HG03520 (cell line): ENCODE data around the gene UMPS.
"Not testable (repeated sequence)": the region's sequence is repeated elsewhere in the genome, so short reads cannot be mapped to it uniquely, and the experiment has no call there.

Experiments
- ATAC-seq: cut with Tn5 transposase; IDR thresholded peaks from one replicate; pipeline ENCODE4 v1.9.1; 2021; ENCODE audit warnings: mild to moderate bottlenecking, moderate library complexity; ENCODE audit not compliant: unreplicated experiment

UMPS gene

GRCh38 chr3:124707223-124707622 lies 23.0 kb upstream of the UMPS start:
- ATAC-seq = not testable (repeated sequence)

DNA sequence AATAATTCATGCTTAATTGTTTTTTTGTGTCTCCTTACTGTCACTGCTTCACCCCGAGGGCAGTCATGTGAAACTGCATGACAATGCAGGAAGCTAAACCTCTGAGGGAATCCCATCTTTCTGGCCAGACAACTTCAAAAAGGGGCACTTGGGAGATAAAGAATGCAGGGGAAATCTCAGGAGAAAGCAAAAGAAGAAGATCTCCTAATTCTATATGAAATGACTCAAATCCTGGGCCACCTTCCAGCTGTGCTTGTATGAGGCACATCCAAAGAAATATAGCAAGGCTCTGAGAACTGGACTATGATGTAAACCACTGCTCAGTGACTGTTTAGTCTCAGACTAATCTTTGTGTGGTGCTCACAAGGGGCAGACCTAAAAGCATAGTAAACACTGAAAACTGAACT lies 22.6 kb upstream of the UMPS start:
- ATAC-seq = no peak

- no peak for ATAC-seq
These were observed 15.9 kb upstream of the UMPS start for GRCh38 chr3:124714223-124714853.

DNA sequence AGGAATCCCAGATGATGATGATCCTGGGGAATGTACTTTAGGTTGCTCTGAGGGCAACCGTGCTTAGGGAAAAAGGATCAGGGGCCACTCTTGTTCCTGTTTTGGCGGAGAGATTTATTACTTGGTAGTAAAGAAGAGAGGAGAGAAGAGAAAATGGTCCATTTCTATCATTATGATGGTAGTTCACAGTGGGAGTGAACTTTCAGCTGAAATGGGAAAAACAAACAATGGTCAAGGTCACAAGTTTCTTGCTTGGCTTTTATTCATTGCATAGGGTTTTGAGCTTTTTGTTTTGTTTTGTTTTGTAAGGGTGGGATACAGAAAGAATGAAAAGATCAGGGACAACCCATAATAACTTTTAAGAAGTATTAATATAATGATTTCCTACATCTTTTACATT lies 7.7 kb upstream of the UMPS start:
- no peak for ATAC-seq

- ATAC-seq = no peak
These were observed 667 bp downstream of the UMPS start for GRCh38 chr3:124730941-124731297.

DNA sequence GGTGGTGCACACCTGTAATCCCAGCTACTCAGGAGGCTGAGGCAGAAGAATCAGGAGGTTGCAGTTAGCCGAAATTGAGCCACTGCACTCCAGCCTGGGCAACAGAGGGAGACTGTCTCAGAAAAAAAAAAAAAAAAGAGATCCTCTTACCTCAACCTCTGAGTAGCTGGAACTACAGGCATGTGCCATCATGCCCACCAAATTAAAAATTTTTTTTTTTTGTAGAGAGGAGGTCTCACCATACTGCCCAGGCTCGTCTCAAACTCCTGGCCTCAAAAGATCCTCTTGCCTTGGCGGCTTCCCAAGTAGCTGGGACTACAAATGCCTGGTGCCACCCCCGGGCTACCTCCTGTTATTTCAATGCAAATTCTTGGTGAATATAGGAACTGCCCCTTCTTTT lies 1.5 kb downstream of the UMPS start:
- no peak for ATAC-seq

DNA sequence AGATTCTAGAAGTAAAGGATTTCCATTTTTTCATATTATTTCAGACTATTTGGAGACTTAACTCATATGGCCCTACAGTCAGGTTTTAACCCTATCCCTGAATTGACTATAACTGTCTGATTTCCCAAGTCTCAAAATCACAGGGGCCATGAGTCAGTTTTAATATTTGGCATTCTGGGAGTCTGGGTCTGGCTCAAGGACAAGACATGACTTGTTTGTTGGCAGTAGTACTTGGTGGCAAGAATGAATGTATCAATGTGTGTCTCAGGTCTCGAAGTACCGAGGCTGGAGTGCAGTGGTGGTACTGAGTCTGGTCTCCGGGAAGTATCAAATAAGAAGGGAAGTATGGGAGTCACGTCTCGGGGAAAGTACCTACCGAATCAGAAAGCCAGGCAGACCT lies 10.8 kb downstream of the UMPS start:
- no peak for ATAC-seq

DNA sequence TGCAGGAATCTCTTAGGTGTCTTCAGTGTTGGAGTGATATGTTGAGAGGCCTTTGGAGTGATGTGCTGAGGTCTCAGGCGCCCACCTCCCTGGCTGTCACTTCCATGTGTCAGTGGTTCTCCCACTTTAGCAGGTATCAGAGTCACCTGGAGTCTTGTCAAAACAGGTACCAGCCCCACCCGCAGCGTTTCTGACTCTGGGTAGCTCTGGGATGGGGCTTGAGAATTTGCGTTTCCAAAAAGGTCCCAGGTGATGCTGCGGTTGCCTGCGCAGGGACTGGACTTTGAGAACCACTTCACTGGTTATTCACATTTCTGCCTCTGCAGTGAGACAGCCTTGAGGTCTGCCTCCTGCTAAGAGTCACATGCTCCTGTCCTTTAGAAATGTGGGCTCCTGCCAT lies 15.5 kb downstream of the UMPS start:
- ATAC-seq = no peak

GRCh38 chr3:124747111-124747981 lies 17.1 kb downstream of the UMPS start:
- no peak for ATAC-seq

- no peak for ATAC-seq
These were observed 18.4 kb downstream of the UMPS start for GRCh38 chr3:124748560-124749198.

DNA sequence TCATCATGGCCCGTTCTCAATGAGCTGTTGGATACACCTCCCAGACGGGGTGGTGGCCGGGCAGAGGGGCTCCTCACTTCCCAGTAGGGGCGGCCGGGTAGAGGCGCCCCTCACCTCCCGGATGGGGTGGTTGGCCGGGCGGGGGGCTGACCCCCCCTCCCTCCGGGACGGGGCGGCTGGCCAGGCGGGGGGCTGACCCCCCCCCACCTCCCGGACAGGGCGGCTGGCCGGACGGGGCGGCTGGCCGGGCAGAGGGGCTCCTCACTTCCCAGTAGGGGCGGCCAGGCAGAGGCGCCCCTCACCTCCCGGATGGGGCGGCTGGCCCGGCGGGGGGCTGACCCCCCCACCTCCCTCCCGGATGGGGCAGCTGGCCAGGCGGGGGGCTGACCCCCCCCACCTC lies 19.6 kb downstream of the UMPS start:
- ATAC-seq = not testable (repeated sequence)

- no peak for ATAC-seq
These were observed 21.2 kb downstream of the UMPS start for GRCh38 chr3:124751501-124751900.

DNA sequence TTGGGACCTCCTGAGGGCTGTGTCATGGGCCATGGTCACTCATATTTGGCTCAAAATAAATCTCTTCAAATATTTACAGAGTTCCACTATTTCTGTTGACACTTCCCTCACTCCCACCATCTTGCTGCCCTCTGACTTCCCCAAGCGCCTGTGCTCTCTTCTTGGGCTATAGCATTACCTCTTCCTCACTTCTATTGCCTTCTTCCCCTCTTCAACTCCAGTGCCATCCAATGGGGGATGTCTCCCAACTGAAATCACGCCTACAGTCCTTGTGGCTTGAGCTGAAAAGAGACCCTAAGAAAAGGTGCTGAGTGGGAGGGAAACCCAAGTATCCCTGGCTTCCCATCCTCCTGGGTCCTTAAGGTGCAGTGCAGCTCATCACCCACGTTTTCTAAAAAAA lies 21.8 kb downstream of the UMPS start:
- no peak for ATAC-seq

GRCh38 chr3:124757926-124758325 lies 27.7 kb downstream of the UMPS start:
- not testable (repeated sequence) for ATAC-seq

DNA sequence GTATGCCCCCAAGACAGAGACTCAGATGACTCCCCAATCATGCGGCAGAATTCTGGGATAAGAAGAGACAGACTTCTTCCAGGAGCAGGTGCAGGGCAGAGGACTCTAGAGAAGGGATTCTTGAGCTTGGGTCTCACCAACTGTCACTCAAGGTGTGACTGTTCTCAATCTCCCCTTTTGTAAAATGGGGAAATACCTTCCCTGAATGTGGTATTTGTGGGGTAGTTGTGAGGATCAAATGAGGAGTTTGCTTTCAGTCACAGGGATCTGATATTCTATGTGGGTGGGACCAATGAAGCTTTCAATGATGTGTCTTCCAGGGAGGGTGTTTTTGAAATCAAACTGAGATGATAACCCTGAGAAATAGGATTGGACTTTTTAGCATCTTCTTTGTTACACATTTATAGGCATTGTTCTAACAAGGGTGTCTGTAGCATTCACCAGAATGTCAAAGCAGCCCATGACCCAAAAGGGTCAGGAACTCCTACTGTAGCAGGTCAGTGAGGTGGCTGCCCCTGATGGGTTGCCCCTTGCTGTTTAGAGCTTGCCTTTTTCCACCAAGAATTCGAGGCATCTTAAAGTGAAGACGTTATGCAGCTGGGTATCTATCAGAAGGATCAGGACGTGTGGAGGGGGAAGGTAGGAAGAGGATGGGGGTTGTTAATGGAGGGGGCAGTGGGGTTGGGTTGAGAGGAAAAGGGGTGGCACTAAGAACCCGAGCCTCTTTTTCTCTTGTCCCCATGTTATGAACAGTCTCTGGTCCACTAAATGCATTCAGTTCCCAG lies 28.8 kb downstream of the UMPS start:
- no peak for ATAC-seq

DNA sequence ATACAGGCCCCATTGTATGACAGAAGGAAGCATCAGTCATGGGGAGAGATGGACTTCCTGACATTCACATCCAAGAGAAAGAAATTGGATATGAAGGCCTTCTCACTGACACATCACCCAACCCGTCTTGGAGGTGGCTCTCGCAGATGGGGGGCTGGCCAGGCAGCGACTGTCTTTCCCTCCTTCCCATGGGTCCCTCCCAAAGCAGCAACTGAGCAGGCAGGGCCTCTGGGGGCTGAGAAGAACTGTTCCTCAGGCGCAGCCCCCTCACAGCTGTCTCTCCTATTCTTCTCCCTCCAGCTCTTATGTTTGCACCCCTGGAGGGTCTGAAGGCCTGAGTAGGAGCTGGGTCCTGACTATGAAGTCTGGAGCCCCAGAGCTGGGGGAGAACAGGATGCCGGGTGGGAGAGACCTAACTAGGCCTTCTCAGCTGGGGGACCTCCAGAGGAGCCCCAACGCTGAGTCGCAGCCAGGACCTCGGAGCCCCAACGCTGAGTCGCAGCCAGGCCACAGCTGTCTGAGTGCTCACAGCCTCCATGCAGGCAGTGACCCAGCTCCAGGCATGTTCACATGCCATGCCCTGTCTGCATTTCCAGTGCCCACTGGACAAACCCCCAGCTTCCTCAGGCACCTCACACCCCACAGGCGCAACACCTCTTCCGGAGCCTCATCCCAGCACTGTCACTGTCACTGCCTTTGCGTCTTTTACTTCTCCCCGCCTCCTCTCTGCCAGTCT lies 29.6 kb downstream of the UMPS start:
- no peak for ATAC-seq

DNA sequence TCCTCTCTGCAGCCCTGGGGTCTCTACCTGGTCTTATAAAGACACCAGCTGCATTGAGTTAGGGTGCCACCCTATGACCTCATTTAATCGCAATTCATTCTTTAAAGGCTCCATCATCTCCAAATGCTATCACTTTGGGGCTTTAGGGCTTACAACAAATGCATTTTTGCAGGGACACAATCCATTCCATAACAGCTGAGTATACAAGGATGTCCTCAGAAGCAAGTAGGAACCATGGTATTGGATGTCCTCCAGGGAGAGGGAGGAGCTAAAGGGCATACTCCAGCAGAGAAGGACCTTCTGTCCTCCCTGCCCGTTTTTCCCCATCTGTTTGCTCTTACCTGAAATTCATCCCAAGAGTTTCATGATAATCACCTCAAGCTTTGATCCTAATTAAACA lies 30.3 kb downstream of the UMPS start:
- no peak for ATAC-seq

DNA sequence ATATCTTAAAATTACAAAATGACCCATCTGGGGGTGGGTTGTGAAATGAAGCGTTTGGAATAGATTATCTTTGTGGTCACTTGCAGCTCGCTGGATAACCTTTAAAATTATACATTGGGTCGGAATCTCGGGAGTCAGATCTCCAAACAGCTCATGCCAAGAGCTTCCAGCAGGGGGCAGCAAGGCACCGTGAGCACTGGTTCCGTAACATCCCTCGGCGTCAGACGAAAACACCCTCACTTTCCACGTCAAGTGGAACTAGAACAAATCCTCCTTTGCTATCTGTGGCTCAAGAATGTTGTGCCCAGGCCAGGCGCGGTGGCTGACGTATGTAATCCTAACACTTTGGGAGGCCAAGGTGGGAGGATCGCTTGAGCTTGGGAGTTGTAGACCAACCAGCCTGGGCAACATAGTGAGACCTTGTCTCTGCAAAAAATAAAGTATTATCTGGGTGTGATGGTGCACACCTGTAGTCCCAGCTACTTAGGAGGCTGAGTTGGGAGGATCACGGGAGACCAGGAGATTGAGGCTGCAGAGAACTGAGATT lies 31.1 kb downstream of the UMPS start:
- ATAC-seq = no peak

DNA sequence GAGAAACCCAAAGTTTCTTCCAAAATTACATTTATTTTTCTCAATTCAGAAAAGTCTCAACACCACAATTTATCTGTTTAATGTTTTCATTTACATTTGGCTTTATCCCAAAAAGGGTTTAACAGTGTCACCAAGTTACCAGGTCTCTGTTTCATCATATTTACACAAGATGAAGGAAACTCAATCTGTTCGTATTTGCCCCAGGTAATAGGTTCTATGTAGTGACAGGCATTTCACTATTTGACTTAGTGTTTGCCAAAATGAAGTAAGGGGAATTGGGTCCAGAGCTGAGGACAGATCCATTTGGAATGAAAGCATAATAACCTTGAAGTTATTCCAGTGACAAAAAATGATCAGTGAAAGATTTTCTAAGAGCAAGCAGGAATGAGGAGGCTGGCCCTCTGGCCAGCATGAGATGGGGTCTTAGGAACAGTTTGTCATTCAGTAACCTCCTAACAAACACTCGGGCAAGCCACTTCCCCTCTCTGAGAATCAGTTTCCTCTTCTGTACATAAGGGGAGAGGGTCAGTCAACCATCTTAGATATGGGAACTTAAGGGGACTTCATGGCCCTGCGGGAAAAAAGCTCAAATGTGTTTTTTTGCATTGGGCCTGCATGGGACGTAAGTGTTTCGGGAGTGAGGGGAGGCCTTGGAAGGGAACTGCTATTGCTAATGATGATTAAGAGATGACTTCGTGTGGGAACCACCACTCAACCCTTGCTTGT lies 31.8 kb downstream of the UMPS start:
- no peak for ATAC-seq

DNA sequence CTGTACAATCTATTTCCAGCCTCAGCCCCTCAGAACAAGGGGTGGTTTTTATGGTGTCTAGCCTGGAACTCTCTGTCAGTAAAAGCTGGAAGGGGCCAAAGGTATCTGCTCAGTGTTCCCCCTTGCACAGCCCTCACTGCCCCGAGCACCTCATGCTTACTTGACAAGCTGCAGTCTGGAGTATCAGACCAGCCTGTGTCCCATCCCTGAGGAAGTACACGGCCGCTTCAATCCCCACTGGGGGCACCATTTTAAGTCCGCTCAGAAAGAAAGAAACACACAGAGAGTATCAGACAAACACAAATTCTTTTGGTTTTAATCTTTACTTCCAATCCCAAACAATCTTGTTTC lies 32.4 kb downstream of the UMPS start:
- ATAC-seq = no peak
